Adrenal gland (tissue), 12 donors: ENCODE data around the gene SF3B3. TPM values are rescaled to one million over a fixed set of nuclear protein-coding genes. Genes with fewer than 3 reads are reported as not detected.
A peak's percentile ranks its signal among the peaks of the same experiment; 100 is the strongest.

Source experiments
- DNase-seq, 7 donors: peaks; one replicate each; pipeline ENCODE4 v3.0.0-alpha.2; 2019 to 2020
- H3K27ac ChIP-seq, 5 donors: fragments of 200-600 bp; sonication (generic) in 4 of 5; 1 replicate in 3 of 5; 2 replicates in 2 of 5; pipeline versions ENCODE4 v1.5.1 to v1.8.0; 2016 to 2020; ENCODE audit warnings: mild to moderate bottlenecking in 1 of 5
- H3K27me3 ChIP-seq: fragments of 200-600 bp; 2 replicates; pipeline ENCODE4 v1.8.0; 2021
- H3K36me3 ChIP-seq, 2 donors: fragments of 200-600 bp; replicated peaks in 1 of 2; 1 replicate in 1 of 2; 2 replicates in 1 of 2; pipeline versions ENCODE4 v1.5.1 to v1.8.0; 2018 to 2022
- H3K4me1 ChIP-seq, 2 donors: fragments of 200-600 bp; replicated peaks in 1 of 2; 1 replicate in 1 of 2; 2 replicates in 1 of 2; pipeline versions ENCODE4 v1.5.1 to v1.8.0; 2018 to 2021
- H3K4me3 ChIP-seq, 4 donors: fragments of 200-600 bp; sonication (generic) in 3 of 4; one replicate each; pipeline ENCODE4 v1.5.1; 2016 to 2018
- H3K9me3 ChIP-seq, 3 donors: fragments of 200-600 bp; sonication (generic) in 1 of 3; replicated peaks in 1 of 3; 1 replicate in 2 of 3; 2 replicates in 1 of 3; pipeline versions ENCODE4 v1.5.1 to v1.8.0; 2016 to 2021
- POLR2A ChIP-seq, 2 donors: fragments of 450-650 bp; IDR thresholded peaks; one replicate each; pipeline ENCODE4 v1.6.1; 2017; ENCODE audit warnings: antibody characterized with exemption in 2 of 2, mild to moderate bottlenecking in 2 of 2, moderate library complexity in 1 of 2
- WGBS, 4 donors: extraction: QIAGEN DNeasy Blood & Tissue Kit in 2 of 4; methylation state at CpG; one replicate each; pipeline versions ENCODE4 v1.1.5 to v1.1.7; 2013 to 2017; 5-methylcytosine and 5-hydroxymethylcytosine counted together
- intact Hi-C, 2 donors: fragments of 100-400 bp; cut with DNase I; formaldehyde crosslinking; loops; one replicate each; pipeline versions ENCODE4 v1.14.1 to v1.15.0; 2022 to 2023
- polyA plus RNA-seq, 3 donors: library from polyadenylated mRNA; stranded (reverse); fragments of 200-250 nt in 2 of 3; fragments of 350-450 nt in 1 of 3; fragmentation: Illumina TruSeq in 1 of 3; extraction: RNeasy Lipid Tissue Mini Kit (QIAGEN cat#74804) in 1 of 3; gene quantifications; one replicate each; pipeline ENCODE4 v1.2.3, GENCODE V29; 2013 to 2014
- total RNA-seq, 9 donors: library from RNA; depleted of rRNA in 4 of 9; stranded (reverse); fragments of >200 nt in 4 of 9; fragments of 120-200 nt in 1 of 9; fragmentation: NEBNext Ultra II Directional in 1 of 9; extraction: Animal tissue kit (Norgen Biotek cat#: 25700) in 1 of 9; gene quantifications; one replicate each; pipeline versions ENCODE4 v1.1.0 to v1.2.4, GENCODE V29; 2013 to 2023
- TF ChIP-seq, protein P1 (sequence below), 6 experiments: fragments of 450-650 bp in 4 of 6; fragments of 200-600 bp in 2 of 6; sonication (generic) in 1 of 6; IDR thresholded peaks; 1 replicate in 5 of 6; 2 replicates in 1 of 6; pipeline versions ENCODE4 v1.5.1 to v1.8.0; 2016 to 2021; ENCODE audit warnings: antibody characterized with exemption in 6 of 6, mild to moderate bottlenecking in 2 of 6, moderate library complexity in 1 of 6
- donor health status: healthy with polysubstance abuse.
- donor health status: Bipolar disorder and iron deficiency.
- donor health status: DM: yes; HTN: yes; CAD: no.
- donor health status: DM: no; HTN: no; CAD: no.
- donor health status: DM: no; HTN: no; CAD: no.
- donor health status: DM: yes; HTN: yes; CAD: no.

SF3B3 gene
- total and polyA plus RNA-seq, 12 donors: 66.2 to 242 (median 139) TPM

- intact Hi-C loops: no loop called here
- Histone ChIP-seq H3K4me1 (peaks cover 20 to 52% of the 10 kb centered on the region in 2 donors), H3K27ac (peak overlapping the region in 2 of 5 donors; percentile 53 to 67), H3K36me3 (peaks cover 0 to 18% of the 10 kb centered on the region in 2 donors), H3K4me3 (no peak overlapping the region), H3K27me3 (no peaks in the 10 kb centered on the region), H3K9me3 (no peaks in the 10 kb centered on the region)
- no peak for TF ChIP-seq POLR2A (IDR thresholded peaks at IDR 0.05)
- TF ChIP-seq, protein P1, sequence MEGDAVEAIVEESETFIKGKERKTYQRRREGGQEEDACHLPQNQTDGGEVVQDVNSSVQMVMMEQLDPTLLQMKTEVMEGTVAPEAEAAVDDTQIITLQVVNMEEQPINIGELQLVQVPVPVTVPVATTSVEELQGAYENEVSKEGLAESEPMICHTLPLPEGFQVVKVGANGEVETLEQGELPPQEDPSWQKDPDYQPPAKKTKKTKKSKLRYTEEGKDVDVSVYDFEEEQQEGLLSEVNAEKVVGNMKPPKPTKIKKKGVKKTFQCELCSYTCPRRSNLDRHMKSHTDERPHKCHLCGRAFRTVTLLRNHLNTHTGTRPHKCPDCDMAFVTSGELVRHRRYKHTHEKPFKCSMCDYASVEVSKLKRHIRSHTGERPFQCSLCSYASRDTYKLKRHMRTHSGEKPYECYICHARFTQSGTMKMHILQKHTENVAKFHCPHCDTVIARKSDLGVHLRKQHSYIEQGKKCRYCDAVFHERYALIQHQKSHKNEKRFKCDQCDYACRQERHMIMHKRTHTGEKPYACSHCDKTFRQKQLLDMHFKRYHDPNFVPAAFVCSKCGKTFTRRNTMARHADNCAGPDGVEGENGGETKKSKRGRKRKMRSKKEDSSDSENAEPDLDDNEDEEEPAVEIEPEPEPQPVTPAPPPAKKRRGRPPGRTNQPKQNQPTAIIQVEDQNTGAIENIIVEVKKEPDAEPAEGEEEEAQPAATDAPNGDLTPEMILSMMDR (IDR thresholded peaks at IDR 0.05): no peak
- WGBS, 4 donors: 42 to 73% (median 61%) methylated on average over 4 to 9 of the region's 9 CpGs
- peak; percentile 73 to 92 (median 85) for DNase-seq
Measured at GRCh38 chr16:70577256-70577698, 53.7 kb downstream of the SF3B3 start.

DNA sequence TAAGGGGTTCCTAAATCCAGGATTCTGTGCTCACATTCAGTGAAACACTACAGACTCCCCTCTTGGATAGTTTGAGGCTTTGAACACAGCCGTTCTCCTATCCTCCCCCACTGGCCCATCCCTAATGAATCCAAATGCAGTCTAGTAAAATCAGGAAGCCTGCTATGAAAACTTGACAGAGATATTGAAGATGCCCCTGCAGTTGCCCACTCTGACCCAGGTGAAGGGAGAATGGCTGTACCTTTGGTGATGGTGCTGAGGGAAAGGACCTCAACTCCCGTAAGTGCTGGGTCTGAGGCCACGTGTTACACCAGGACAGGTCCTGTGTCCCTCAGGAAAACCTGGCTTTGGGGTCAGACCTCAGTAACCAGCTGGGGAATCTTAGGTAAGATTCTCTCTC is 54.4 kb downstream of the SF3B3 start:
- peaks cover 21 to 49% of the 10 kb centered on the region in 2 donors for H3K4me1 ChIP-seq
- WGBS, 4 donors: 77 to 96% (median 92%) methylated on average over 3 of the region's 3 CpGs
- peak overlapping the region in 1 of 5 donors; percentile 67 for H3K27ac ChIP-seq
- no peaks in the 10 kb centered on the region for H3K27me3 ChIP-seq
- H3K36me3 ChIP-seq: peaks cover 0 to 11% of the 10 kb centered on the region in 2 donors
- TF ChIP-seq, protein P1 (IDR thresholded peaks at IDR 0.05): no peak
- no peak for TF ChIP-seq POLR2A (IDR thresholded peaks at IDR 0.05)
- DNase-seq: no peak
- H3K4me3 ChIP-seq: no peak overlapping the region
- intact Hi-C loops: no loop called here
- H3K9me3 ChIP-seq: no peaks in the 10 kb centered on the region

DNA sequence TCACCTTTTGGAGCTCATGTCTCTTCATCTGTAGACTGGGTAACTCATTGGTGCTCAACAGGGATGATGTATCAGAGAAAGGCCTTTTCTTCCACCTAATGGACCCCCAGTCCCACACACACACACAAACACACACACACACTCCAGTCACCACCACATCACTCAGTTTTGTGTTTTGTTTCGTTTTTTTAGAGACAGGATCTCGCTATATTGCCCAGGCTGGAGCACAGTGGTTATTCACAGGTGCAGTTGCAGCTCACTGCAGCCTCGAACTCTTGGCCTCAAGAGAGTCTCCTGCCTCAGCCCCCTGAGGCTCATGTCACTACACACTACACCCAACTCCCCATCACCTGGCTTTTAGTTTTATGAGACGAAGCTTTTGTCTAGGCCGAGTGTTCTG is 55.6 kb downstream of the SF3B3 start:
- intact Hi-C loops: no loop called here
- 86 to 96% (median 89%) methylated on average over 5 of the region's 5 CpGs for WGBS, 4 donors
- no peak for DNase-seq
- TF ChIP-seq, protein P1 (IDR thresholded peaks at IDR 0.05): no peak
- TF ChIP-seq POLR2A (IDR thresholded peaks at IDR 0.05): no peak
- H3K27ac ChIP-seq: peak overlapping the region in 2 of 5 donors; percentile 69 to 70
- H3K4me3 ChIP-seq: no peak overlapping the region
- no peaks in the 10 kb centered on the region for H3K27me3 ChIP-seq
- peaks cover 21 to 37% of the 10 kb centered on the region in 2 donors for H3K4me1 ChIP-seq
- H3K9me3 ChIP-seq: no peaks in the 10 kb centered on the region
- peaks cover 0 to 3% of the 10 kb centered on the region in 2 donors for H3K36me3 ChIP-seq

- Histone ChIP-seq H3K9me3 (no peaks in the 10 kb centered on the region), H3K27me3 (no peaks in the 10 kb centered on the region), H3K27ac (peak overlapping the region in 3 of 5 donors; percentile 28 to 70 (median 69)), H3K4me1 (peaks cover 21 to 36% of the 10 kb centered on the region in 2 donors), H3K36me3 (no peaks in the 10 kb centered on the region), H3K4me3 (peak overlapping the region in 1 of 4 donors; percentile 33)
- WGBS, 4 donors: 61 to 74% (median 73%) methylated on average over 10 to 21 of the region's 21 CpGs
- no peak for TF ChIP-seq POLR2A (IDR thresholded peaks at IDR 0.05)
- TF ChIP-seq, protein P1 (IDR thresholded peaks at IDR 0.05): no peak
- intact Hi-C loops: no loop called here
- peak in 6 of 7 donors; percentile 52 to 68 (median 60) for DNase-seq
Measured at GRCh38 chr16:70579648-70580630, 56.3 kb downstream of the SF3B3 start.
